H1 (cell line): ENCODE measurements around the gene TK1.
A peak's percentile ranks its signal among the peaks of the same experiment; 100 is the strongest.

Source experiments
- JUND ChIP-seq: IDR thresholded peaks from 2 replicates; pipeline ENCODE4 v1.6.1; 2011; ENCODE audit warnings: mild to moderate bottlenecking, improper control_type of control experiment, low read length
- KDM5A ChIP-seq: fragments of 200-600 bp; IDR thresholded peaks from 2 replicates; pipeline ENCODE4 v1.7.1; 2012; ENCODE audit warnings: mild to moderate bottlenecking, low read length, inconsistent platforms, mixed read lengths
- NRF1 ChIP-seq: IDR thresholded peaks from 2 replicates; pipeline ENCODE4 v1.6.1; 2011; ENCODE audit warnings: mild to moderate bottlenecking, low read depth, low read length, improper control_type of control experiment
- POLR2A ChIP-seq, 2 experiments: IDR thresholded peaks; 1 replicate in 1 of 2; 2 replicates in 1 of 2; pipeline ENCODE4 v1.6.1; 2011; ENCODE audit warnings: low read depth in 2 of 2, low read length in 2 of 2, mild to moderate bottlenecking in 2 of 2; ENCODE audit errors: control extremely low read depth in 1 of 2
- POLR2AphosphoS5 ChIP-seq: IDR thresholded peaks from 2 replicates; pipeline ENCODE4 v1.6.1; 2011; ENCODE audit warnings: low read depth, low read length
- RXRA ChIP-seq: IDR thresholded peaks from 2 replicates; pipeline ENCODE4 v1.6.1; 2011; ENCODE audit warnings: low read depth, mild to moderate bottlenecking, low read length, moderate library complexity; ENCODE audit not compliant: insufficient read depth
- SIN3A ChIP-seq, 2 experiments: IDR thresholded peaks in 1 of 2; conservative IDR thresholded peaks in 1 of 2; 2 replicates each; pipeline ENCODE4 v1.6.1; 2011 to 2012; ENCODE audit warnings: low read length in 2 of 2, improper control_type of control experiment in 1 of 2, low read depth in 1 of 2, mild to moderate bottlenecking in 1 of 2
- SP1 ChIP-seq: IDR thresholded peaks from 2 replicates; pipeline ENCODE4 v1.6.1; 2011; ENCODE audit warnings: low read depth, low read length
- ZNF274 ChIP-seq: IDR thresholded peaks from 2 replicates; pipeline ENCODE4 v1.7.0; 2012; ENCODE audit warnings: low read length, borderline replicate concordance; ENCODE audit errors: extremely low read depth
- TF ChIP-seq, protein P1 (sequence below), 3 experiments: IDR thresholded peaks; 1 replicate in 2 of 3; 2 replicates in 1 of 3; pipeline versions ENCODE4 v1.5.1 to v1.6.1; 2011; ENCODE audit warnings: low read length in 3 of 3, mild to moderate bottlenecking in 3 of 3, inconsistent platforms in 2 of 3, low read depth in 1 of 3, moderate library complexity in 1 of 3; ENCODE audit not compliant: insufficient read depth in 1 of 3; ENCODE audit errors: control extremely low read depth in 1 of 3
- TF ChIP-seq, protein P2 (sequence below): IDR thresholded peaks from 2 replicates; pipeline ENCODE4 v1.6.1; 2011; ENCODE audit warnings: low read length, improper control_type of control experiment

DNA sequence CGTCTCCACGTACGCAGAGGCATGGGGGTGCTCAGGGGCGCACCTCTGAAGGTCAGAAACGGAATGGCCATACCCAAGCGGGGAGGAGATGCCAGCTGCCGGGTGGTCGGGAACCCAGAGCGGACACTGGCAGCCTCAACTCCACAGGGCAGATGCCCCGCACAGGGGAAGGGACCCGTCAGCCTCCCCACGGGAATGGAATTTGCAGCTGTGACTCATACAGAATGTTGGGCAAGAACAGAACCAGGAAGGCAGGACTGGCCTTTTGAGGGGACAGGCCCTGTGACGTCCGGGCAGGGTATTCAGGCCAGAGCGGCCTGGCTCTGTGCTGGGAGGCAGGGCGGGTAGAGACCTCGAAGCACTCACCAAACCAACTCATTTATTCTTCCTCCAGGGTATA, 7.5 kb downstream of the TK1 start:
- TF ChIP-seq, protein P1, sequence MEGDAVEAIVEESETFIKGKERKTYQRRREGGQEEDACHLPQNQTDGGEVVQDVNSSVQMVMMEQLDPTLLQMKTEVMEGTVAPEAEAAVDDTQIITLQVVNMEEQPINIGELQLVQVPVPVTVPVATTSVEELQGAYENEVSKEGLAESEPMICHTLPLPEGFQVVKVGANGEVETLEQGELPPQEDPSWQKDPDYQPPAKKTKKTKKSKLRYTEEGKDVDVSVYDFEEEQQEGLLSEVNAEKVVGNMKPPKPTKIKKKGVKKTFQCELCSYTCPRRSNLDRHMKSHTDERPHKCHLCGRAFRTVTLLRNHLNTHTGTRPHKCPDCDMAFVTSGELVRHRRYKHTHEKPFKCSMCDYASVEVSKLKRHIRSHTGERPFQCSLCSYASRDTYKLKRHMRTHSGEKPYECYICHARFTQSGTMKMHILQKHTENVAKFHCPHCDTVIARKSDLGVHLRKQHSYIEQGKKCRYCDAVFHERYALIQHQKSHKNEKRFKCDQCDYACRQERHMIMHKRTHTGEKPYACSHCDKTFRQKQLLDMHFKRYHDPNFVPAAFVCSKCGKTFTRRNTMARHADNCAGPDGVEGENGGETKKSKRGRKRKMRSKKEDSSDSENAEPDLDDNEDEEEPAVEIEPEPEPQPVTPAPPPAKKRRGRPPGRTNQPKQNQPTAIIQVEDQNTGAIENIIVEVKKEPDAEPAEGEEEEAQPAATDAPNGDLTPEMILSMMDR (IDR thresholded peaks at IDR 0.05; ENCODE audit: control extremely low read depth in 1 of 3, insufficient read depth in 1 of 3, low read depth in 1 of 3, low read length in 3 of 3): no peak
- TF ChIP-seq ZNF274 (no peak), SIN3A (conservative IDR thresholded peaks at IDR 0.05 in 1 of 2, IDR thresholded peaks at IDR 0.05 in 1 of 2; ENCODE audit: low read depth in 1 of 2, low read length in 2 of 2) (no peak), POLR2AphosphoS5 (no peak), SP1 (no peak), NRF1 (no peak), RXRA (no peak), KDM5A (no peak), JUND (no peak), POLR2A (IDR thresholded peaks at IDR 0.05; ENCODE audit: control extremely low read depth in 1 of 2, low read depth in 2 of 2, low read length in 2 of 2) (0 out of 3 replicates have a peak, but pooled peaks of 1 of the 2 experiments have one; percentile 39)
- TF ChIP-seq, protein P2, sequence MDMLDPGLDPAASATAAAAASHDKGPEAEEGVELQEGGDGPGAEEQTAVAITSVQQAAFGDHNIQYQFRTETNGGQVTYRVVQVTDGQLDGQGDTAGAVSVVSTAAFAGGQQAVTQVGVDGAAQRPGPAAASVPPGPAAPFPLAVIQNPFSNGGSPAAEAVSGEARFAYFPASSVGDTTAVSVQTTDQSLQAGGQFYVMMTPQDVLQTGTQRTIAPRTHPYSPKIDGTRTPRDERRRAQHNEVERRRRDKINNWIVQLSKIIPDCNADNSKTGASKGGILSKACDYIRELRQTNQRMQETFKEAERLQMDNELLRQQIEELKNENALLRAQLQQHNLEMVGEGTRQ: no peak
